UCSD-AML1 (cell line): ENCODE results near the gene CFAP74.

Experiments used
- DNase-seq: peaks from one replicate; lab custom pipeline; 2025; ENCODE audit not compliant: unreplicated experiment; lab: John Stamatoyannopoulos, UW

The CFAP74 gene

DNA sequence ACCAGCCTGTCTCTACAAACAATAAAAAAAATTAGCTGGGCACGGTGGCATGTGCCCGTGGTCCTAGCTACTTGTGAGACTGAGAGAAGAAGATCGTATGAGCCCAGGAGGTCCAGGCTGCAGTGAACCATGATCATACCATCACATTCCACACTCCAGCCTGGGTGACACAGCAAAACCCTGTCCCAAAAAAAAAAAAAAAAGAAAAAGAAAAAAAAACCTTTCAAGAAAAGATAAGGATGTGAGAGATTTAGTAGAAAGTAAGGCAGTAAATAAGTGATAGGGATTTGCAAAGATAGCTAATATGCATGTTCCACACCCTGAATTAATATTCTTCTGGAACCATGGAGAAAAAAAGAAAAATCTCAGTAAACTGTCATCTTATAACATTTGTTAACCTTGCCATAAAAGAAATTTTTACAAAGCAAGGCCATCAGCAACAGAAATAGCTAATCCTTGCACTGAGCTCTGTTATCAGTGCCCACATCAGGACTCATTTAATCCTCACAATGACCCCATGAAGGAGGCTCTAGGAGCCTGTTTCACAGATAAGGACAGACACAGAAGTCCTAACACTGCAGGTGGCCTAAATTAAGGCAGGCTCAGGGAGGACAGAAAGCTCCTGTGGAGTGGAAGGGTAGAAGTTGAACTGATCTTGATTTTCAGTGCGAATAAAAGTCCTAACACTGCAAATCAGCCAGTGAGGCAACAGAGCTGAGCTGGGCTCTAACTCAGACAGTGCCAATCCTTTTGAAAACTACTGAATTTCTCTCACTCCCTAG, 120.3 kb downstream of the CFAP74 start:
- DNase-seq, result no peak

DNA sequence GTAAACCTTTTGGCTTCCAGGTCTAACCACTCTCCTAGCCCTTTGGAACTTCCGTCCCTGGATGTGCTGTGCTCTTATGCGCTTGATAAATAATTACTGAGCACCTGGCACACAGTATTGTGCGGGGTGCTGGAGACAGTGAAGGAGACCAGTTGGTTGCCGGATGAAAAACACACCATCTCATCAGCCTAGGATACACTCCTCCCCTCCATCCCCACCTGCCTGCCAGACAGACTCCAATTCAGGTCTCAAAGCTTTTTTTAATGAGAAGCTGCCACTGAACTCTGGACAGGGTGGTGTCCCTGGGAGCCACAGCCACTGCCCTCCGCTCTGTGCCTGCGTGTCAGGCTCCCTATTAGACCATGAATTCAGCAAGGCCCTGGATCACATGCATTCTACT, 121.9 kb downstream of the CFAP74 start:
- DNase-seq, result no peak

DNA sequence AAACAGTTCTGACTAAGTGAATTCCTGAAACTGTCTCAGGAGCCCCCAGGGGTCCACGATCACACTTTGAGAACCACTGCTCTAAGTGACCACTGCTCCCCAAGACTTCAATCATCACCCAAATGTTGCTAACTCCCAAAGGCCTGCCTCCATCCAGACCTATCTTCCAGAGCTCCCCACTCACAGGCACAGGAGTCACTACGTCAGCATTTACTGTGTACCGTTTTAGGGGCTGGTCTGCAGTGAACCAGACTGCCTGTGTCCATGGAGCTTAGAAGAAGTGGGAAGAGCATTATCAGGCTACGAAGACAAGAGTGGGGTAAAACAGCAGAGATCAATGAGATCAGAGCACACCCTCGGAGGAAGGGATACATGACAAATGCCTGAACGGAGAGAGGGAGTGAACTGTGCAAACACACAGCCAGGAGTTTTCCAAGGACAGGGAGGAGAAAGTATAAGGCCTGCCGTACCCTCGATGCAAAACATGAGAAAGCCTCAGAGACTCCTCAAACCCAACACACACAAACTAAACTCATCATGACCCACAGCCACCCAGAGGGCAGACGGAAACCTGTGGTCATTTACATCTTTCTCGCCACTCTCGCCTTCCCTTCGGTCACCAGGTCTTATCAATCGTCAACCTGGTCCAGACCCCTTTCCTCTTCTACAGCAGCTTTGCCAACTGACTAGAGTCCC, 122.8 kb downstream of the CFAP74 start:
- DNase-seq, result no peak

DNA sequence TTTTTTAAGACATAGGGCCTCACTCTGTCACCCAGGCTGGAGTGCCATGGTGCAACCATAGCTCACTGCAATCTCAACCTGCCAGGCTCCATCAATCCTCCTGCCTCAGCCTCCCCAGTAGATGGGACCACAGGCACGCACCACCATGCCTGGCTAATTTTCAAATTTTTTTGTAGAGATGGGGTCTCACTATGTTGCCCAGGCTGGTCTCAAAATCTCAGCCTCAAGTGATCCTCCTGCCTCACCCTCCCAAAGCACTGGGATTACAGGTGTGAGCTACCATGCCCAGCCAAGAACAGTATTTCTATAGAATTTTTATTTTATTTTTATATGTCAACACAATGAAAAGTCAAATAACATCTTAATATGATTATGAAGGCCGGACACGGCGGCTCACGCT, 123.6 kb downstream of the CFAP74 start:
- DNase-seq, result no peak

DNA sequence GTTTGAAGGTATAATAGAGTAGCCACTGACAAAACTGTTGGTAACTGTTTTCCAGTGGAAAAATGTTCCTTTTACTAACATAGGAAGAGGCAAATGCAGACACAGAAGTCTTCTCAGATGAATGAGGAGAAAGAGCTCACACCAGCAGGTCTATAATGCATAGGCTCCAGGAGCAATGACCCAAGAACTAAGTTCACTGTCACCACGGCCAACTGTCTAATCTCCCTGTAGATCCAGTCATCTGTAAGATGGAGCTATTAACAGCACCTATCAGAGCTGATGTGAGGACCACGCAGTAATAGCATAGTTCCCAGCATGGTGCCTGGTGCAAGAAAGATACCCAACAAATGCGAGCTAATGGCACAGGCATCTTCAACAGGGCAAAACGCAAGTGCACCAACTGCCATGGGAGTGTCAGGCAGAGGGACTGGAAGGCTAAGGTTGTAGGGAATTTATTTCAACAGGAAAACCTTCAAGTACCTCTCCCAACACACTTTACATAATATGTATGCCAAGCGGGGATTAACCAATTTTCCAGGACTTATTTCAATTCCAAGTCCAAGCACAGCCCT, 125.6 kb downstream of the CFAP74 start:
- no peak for DNase-seq

DNA sequence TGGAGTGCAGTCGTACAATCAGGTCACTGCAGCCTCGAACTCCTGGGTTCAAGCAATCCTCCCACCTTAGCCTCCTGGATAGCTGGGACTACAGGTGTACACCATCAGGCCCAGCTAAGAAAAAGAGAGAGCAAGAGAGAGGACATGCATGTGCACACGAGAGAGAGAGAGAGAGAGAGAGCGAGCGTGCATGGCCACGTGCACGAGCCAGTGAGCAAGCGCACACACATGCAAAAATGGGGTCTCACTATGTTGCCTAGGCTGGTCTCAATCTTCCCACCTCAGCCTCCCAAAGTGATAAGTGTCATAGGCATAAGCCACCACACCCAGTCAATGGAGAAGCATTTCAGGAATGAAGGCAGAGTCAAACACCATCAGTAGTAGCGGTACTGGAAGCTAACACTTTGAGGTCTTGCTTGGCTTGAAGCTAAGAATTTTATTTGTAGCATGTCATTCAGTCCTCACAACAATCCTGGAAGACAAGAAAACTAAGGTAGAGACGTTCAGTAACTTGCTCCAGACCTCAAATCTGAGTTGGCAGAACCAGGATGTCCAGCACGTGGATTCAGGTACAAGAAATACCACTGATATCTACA, 127.2 kb downstream of the CFAP74 start:
- no peak for DNase-seq

DNA sequence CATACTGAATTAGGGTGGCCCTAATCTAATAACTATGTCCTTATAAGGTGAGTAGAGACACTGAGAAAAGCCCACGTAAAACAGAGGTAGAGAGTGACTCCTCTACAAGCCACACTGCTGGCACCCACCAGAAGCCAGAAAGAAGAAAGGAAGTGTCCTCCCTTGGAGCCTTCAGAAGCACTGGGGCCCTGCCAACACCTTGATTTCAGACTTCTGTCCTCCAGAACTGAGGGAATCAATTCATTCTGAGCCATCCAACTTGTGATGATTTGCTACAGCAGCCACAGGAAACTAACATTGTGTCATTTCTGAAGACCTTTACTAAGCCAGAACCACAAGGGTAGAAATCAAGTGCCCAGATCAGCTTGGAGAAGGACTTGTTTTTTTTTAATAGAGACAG, 127.7 kb downstream of the CFAP74 start:
- DNase-seq, result no peak

DNA sequence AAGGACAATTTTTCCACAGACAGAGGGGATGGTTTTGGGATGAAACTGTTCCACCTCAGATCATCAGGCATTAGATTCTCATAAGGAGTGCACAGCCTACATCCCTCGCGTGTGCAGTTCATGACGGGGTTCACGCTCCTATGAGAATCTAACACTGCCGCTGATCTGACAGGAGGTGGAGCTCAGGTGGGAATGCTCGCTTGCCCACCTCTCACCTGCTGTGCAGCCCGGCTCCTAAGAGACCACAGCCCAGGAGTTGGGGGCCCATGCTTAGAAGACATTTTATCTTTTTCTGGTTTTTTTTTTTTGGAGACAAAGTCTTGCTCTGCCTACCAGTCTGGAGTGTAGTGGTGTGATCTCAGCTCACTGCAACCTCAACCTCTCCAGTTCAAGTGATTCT, 128.7 kb downstream of the CFAP74 start:
- DNase-seq, result no peak

DNA sequence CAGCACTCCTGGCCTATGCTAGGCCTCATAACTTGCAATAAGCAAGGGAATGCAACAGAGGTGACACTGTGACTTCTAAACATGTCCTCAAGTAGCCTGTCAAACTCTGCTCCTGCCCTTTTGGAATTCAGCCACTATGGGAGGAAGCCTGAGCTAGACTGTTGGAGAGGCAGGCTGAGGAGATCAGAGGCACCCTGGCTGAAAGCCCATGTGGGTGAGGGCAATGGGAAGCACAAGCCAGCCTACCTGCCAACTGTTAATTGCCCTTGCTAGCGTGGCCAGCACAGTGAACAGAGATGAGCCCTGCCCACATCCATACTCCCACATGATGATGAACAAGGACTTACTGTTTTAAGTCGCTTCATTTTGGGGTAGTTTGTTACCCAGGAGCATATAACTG, 130.4 kb downstream of the CFAP74 start:
- DNase-seq, result no peak

DNA sequence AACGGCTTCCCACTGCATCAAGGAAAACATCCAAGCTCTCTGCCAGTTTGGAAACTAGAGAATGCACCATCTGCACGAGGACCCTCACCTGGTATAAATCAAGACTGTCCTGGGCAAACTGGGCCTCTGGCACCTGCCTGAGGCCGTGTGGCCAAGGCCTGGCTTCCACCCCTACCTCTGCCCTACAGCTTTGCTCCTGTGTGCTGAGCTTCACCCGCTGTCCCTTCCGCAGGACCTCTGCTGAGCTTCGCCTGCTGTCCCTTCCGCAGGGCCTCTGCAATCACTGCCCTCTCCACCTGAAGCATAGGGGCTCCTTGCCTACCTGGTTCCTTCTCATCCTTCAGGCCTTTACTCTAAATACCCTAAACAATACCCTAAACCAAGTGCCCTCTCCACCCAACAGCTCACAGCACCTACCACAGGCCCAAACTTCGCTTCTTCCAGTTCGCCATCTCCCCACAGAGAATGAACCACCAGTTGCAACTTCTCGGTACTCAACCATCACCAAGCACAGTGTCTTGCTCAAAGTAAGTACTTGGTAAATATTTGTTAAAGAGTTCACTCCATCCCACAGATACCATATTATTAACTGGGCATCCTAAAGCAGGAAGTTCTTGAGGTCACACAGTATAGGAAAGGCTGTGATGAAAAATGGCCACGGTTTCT, 131.1 kb downstream of the CFAP74 start:
- no peak for DNase-seq
